Breast epithelium (tissue), 4 donors: ENCODE data around the gene PLET1. TPM values are rescaled to one million over a fixed set of nuclear protein-coding genes. Genes with fewer than 3 reads are reported as not detected.

ENCODE experiments used
- DNase-seq, 2 donors: peaks; one replicate each; pipeline ENCODE4 v3.0.0-alpha.2; 2019; ENCODE audit warnings: low spot score in 2 of 2
- H3K27ac ChIP-seq, 2 donors: fragments of 200-600 bp; sonication (generic) in 1 of 2; one replicate each; pipeline ENCODE4 v1.5.1; 2016 to 2019; ENCODE audit warnings: mild to moderate bottlenecking in 1 of 2
- H3K27me3 ChIP-seq, 2 donors: fragments of 200-600 bp; sonication (generic) in 1 of 2; one replicate each; pipeline versions ENCODE4 v1.5.1 to v1.6.0; 2017 to 2019; ENCODE audit warnings: control low read depth in 1 of 2, mild to moderate bottlenecking in 1 of 2
- H3K36me3 ChIP-seq: fragments of 200-600 bp; one replicate; pipeline ENCODE4 v1.5.1; 2019
- H3K4me1 ChIP-seq, 2 donors: fragments of 200-600 bp; sonication (generic); one replicate each; pipeline ENCODE4 v1.5.1; 2016 to 2019; ENCODE audit warnings: control low read depth in 1 of 2
- H3K4me3 ChIP-seq, 3 donors: fragments of 200-600 bp; sonication (generic); 1 replicate in 2 of 3; 2 replicates in 1 of 3; pipeline ENCODE4 v1.5.1; 2016 to 2019; ENCODE audit warnings: mild to moderate bottlenecking in 3 of 3, moderate library complexity in 2 of 3
- H3K9me3 ChIP-seq, 2 donors: fragments of 200-600 bp; sonication (generic) in 1 of 2; one replicate each; pipeline ENCODE4 v1.5.1; 2016 to 2019; ENCODE audit warnings: control low read depth in 1 of 2
- POLR2A ChIP-seq: fragments of 450-650 bp; IDR thresholded peaks from one replicate; pipeline ENCODE4 v1.6.1; 2016; ENCODE audit warnings: antibody characterized with exemption, mild to moderate bottlenecking, moderate library complexity
- POLR2AphosphoS5 ChIP-seq, 3 donors: sonication (generic); formaldehyde crosslinking; IDR thresholded peaks; one replicate each; pipeline ENCODE4 v1.6.1; 2017; ENCODE audit warnings: antibody characterized with exemption in 3 of 3
- intact Hi-C: fragments of 100-400 bp; cut with DNase I; formaldehyde crosslinking; loops from one replicate; pipeline ENCODE4 v1.15.1; 2023; ENCODE audit warnings: low total_unique reads
- total RNA-seq, 3 donors: library from RNA; depleted of rRNA; stranded (reverse); fragments of >200 nt; gene quantifications; one replicate each; pipeline ENCODE4 v1.1.0, GENCODE V29; 2016
- TF ChIP-seq, protein P1 (sequence below), 3 donors: fragments of 450-650 bp; IDR thresholded peaks; one replicate each; pipeline ENCODE4 v1.5.1; 2016 to 2017; ENCODE audit warnings: antibody characterized with exemption in 3 of 3, mild to moderate bottlenecking in 3 of 3, moderate library complexity in 3 of 3

Gene PLET1
- total RNA-seq, 3 donors from 2014 or later, result not detected

DNA sequence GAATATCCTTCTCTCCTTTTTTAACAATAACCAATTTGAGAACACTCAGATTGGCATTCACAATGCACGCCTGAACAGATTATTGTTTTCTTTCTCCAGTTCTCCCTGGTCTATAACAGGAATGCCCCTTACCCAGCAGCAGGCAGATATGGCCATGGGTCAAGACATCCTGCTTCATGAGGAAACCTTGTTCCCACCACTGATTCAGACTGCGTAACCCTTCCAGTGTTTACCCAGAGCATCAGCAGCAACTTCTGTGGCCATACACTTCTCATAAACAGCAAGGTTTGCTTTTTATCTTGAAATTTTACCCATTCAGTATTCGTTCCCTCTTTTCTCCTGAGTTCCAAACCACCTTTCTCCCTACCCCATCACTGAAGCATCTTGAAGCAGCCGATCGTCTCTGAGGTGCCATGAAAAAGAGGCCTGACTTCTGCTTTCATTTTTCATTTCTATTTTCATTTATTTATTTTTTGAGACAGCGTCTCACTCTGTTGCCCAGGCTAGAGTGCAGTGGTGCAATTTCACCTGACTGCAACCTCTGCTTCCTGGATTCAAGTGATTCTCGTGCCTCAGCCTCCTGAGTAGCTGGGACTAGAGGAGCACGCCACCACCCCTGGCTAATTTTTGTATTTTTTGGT is 24.8 kb downstream of the PLET1 start:
- intact Hi-C loops, result no loop called here
- no peaks in the 10 kb centered on the region for H3K36me3 ChIP-seq
- no peaks in the 10 kb centered on the region for H3K27me3 ChIP-seq
- H3K4me1 ChIP-seq, result no peaks in the 10 kb centered on the region
- no peak overlapping the region for H3K4me3 ChIP-seq
- H3K9me3 ChIP-seq, result no peaks in the 10 kb centered on the region
- TF ChIP-seq POLR2AphosphoS5 (IDR thresholded peaks at IDR 0.05), result no peak
- TF ChIP-seq, protein P1, sequence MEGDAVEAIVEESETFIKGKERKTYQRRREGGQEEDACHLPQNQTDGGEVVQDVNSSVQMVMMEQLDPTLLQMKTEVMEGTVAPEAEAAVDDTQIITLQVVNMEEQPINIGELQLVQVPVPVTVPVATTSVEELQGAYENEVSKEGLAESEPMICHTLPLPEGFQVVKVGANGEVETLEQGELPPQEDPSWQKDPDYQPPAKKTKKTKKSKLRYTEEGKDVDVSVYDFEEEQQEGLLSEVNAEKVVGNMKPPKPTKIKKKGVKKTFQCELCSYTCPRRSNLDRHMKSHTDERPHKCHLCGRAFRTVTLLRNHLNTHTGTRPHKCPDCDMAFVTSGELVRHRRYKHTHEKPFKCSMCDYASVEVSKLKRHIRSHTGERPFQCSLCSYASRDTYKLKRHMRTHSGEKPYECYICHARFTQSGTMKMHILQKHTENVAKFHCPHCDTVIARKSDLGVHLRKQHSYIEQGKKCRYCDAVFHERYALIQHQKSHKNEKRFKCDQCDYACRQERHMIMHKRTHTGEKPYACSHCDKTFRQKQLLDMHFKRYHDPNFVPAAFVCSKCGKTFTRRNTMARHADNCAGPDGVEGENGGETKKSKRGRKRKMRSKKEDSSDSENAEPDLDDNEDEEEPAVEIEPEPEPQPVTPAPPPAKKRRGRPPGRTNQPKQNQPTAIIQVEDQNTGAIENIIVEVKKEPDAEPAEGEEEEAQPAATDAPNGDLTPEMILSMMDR (IDR thresholded peaks at IDR 0.05), result no peak
- no peak for TF ChIP-seq POLR2A
- H3K27ac ChIP-seq, result no peak overlapping the region
- no peak for DNase-seq

DNA sequence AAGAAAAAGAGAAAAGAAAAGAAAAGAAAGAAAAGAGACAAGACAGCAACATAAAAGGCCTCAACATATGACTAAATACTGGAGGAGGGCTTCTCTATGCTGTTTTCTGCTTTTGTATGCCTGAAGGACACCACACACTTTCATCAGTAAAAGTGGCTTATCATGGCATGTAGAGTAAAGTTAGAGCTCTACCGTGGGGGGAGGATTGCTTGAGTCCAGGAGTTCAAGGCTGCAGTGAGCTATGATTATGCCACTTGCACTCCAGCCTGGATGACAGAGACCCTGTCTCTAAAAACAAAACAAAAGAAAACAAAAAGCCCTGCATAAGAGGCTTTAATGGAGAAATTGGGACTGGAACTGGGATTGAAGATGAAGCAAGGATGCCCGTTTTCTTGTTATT is 28.7 kb downstream of the PLET1 start:
- no peak for DNase-seq
- Histone ChIP-seq H3K9me3 (no peaks in the 10 kb centered on the region), H3K36me3 (no peaks in the 10 kb centered on the region), H3K27ac (no peak overlapping the region), H3K4me1 (peaks cover 0 to 7% of the 10 kb centered on the region in 2 donors), H3K4me3 (no peak overlapping the region), H3K27me3 (no peaks in the 10 kb centered on the region)
- TF ChIP-seq POLR2A (no peak), POLR2AphosphoS5 (IDR thresholded peaks at IDR 0.05) (no peak)
- TF ChIP-seq, protein P1 (IDR thresholded peaks at IDR 0.05), result no peak
- intact Hi-C loops, result no loop called here

DNA sequence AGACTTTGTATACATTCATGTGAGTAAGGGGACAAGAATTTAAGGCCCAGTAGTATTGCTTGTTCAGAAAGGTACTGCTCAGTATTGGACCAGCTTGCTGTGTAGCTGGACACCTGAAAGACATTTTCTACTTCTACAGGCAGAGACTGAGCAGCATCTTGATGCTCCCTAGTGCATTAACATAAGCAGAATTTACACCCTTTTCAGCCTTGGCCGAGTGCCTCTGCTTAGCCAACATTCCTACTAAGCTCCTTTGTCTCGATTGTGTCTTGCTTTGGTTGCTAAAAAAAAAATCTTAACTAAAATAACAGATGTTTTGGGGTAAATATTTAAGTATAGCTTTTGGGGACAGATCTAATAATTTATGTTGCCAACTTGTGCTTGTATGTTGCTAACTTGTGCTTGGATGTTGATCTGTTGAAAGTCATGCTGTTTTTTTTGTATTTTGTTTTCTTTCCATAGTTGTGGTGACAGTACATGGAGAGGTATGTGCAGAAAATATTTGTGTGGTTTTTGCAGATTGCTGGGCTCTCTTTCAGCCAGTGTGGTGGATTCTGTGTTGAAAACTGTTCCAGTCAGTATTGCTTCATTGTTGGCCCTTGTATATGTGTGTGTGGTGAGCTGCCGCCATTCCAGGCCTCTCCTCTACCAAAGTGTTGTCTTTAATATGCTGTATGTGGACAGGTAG is 30.8 kb downstream of the PLET1 start:
- Histone ChIP-seq H3K27ac (peak overlapping the region in 1 of 2 donors; percentile 15), H3K36me3 (no peaks in the 10 kb centered on the region), H3K27me3 (no peaks in the 10 kb centered on the region), H3K4me3 (no peak overlapping the region), H3K4me1 (peaks cover 0 to 7% of the 10 kb centered on the region in 2 donors), H3K9me3 (no peaks in the 10 kb centered on the region)
- DNase-seq, result no peak
- intact Hi-C loops, result loop anchor here (5.0 kb wide), 1 partner anchor 1027 kb away; no protein-coding TSS in a partner anchor
- TF ChIP-seq POLR2A, result no peak
- TF ChIP-seq POLR2AphosphoS5 (IDR thresholded peaks at IDR 0.05), result no peak
- TF ChIP-seq, protein P1 (IDR thresholded peaks at IDR 0.05), result no peak

DNA sequence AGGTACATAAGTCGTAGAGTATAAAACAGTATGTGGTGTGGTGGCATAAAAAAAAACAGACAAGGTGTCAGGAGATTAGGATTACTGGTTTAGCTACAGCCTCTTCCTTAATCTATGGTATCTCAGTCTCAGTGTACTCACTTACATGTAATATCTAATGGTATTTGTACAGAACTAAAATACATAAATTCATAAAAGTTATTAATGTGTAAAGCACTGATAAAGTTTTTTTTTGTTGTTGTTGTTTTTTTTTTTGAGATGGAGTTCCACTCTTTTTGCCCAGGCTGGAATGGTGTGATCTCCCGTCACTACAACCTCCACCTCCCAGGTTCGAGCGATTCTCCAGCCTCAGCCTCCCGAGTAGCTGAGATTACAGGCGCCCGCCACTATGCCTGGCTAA is 31.5 kb downstream of the PLET1 start:
- Histone ChIP-seq H3K27ac (peak overlapping the region in 1 of 2 donors; percentile 10), H3K36me3 (no peaks in the 10 kb centered on the region)
- intact Hi-C loops, result loop anchor here (5.0 kb wide), 1 partner anchor 1028 kb away; no protein-coding TSS in a partner anchor

More for the DNA sequence above, 31.5 kb downstream of the PLET1 start:
- TF ChIP-seq POLR2A, result no peak
- TF ChIP-seq, protein P1 (IDR thresholded peaks at IDR 0.05), result no peak
- no peak for TF ChIP-seq POLR2AphosphoS5 (IDR thresholded peaks at IDR 0.05)
- no peaks in the 10 kb centered on the region for H3K27me3 ChIP-seq
- H3K4me1 ChIP-seq, result peaks cover 0 to 7% of the 10 kb centered on the region in 2 donors
- DNase-seq, result no peak
- H3K9me3 ChIP-seq, result no peaks in the 10 kb centered on the region
- no peak overlapping the region for H3K4me3 ChIP-seq
